ENCODE data around the gene CRHR1.

GRCh38 chr17:45750779-45751440 is 33.2 kb upstream of the CRHR1 start:
- TF ChIP-seq CTCF (IDR thresholded peaks at IDR 0.05; ENCODE audit: insufficient read depth, low read length, poor library complexity, severe bottlenecking), result no peak
- no peak for TF ChIP-seq EZH2phosphoT487 (conservative IDR thresholded peaks at IDR 0.05; ENCODE audit: low read length)
